AG09309 (cell line): ENCODE data around the gene SLC5A10.
"Not testable (repeated sequence)": the region's sequence is repeated elsewhere in the genome, so short reads cannot be mapped to it uniquely, and the experiment has no call there.

Experiments used
- DNase-seq: peaks from one replicate; pipeline ENCODE4 v3.0.0-alpha.2; 2010; ENCODE audit warnings: low read depth
- H3K4me3 ChIP-seq: 2 replicates; pipeline ENCODE4 v1.5.1; 2011; ENCODE audit warnings: mild to moderate bottlenecking, low read depth, low read length, moderate library complexity; ENCODE audit not compliant: control insufficient read depth
- CTCF ChIP-seq: IDR thresholded peaks from 2 replicates; pipeline ENCODE4 v1.5.1; 2011; ENCODE audit warnings: mild to moderate bottlenecking, low read depth, low read length, inconsistent platforms; ENCODE audit not compliant: insufficient read depth, control insufficient read depth; ENCODE audit errors: missing control alignments

Gene SLC5A10

DNA sequence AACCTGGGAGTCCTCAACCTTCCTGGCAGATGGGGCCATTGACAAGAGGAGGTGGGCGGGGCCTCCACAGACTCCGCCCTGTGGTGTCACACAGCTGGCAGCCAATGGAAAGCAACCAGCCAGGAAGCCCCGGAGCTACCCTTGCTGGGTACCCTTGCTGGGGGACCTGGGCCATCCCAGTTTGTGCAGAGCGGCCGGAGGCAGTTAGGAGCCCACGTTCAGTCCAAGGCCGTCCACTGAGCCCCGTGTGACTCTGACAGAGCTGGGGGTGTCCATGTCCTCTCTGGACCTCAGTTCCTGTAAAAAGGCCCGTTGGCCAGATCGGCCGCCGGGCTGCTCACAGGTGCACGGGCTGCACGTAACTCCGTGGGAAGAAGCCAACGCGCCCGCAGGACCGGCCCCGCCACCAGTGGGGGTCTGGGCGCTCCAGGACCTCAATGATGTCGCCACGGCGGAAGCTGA, 69.7 kb downstream of the SLC5A10 start:
- no peak for TF ChIP-seq CTCF
- no peak overlapping the region for H3K4me3 ChIP-seq

GRCh38 chr17:19022128-19022527, 70.2 kb downstream of the SLC5A10 start:
- no peak for TF ChIP-seq CTCF
- H3K4me3 ChIP-seq, result no peak overlapping the region
- DNase-seq, result no peak

More for the DNA sequence above, 69.7 kb downstream of the SLC5A10 start:
- no peak for DNase-seq

DNA sequence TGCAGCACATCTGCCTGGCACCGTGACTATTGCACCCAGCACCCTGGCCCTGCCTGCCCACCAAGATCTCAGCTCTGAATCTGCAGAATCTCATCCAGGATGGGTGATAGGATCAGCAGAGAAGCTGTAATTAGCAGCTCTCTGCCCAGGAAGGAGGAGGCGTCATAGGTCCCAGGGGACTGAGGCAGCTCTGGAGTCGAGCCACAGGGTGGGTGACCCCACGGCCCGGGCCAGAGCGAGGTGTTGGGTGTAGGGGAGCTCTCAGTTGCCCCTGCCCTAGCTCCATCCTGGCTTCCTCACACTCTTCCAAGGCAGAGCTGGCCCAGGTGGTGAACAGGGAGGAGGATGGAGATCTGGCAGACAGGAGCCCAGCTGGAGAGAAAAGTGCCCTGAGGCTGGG, 70.8 kb downstream of the SLC5A10 start:
- H3K4me3 ChIP-seq, result no peak overlapping the region

GRCh38 chr17:19023209-19023999, 71.4 kb downstream of the SLC5A10 start:
- H3K4me3 ChIP-seq, result no peak overlapping the region
- DNase-seq, result no peak
- no peak for TF ChIP-seq CTCF

More for the DNA sequence above, 70.8 kb downstream of the SLC5A10 start:
- no peak for DNase-seq
- TF ChIP-seq CTCF, result no peak

DNA sequence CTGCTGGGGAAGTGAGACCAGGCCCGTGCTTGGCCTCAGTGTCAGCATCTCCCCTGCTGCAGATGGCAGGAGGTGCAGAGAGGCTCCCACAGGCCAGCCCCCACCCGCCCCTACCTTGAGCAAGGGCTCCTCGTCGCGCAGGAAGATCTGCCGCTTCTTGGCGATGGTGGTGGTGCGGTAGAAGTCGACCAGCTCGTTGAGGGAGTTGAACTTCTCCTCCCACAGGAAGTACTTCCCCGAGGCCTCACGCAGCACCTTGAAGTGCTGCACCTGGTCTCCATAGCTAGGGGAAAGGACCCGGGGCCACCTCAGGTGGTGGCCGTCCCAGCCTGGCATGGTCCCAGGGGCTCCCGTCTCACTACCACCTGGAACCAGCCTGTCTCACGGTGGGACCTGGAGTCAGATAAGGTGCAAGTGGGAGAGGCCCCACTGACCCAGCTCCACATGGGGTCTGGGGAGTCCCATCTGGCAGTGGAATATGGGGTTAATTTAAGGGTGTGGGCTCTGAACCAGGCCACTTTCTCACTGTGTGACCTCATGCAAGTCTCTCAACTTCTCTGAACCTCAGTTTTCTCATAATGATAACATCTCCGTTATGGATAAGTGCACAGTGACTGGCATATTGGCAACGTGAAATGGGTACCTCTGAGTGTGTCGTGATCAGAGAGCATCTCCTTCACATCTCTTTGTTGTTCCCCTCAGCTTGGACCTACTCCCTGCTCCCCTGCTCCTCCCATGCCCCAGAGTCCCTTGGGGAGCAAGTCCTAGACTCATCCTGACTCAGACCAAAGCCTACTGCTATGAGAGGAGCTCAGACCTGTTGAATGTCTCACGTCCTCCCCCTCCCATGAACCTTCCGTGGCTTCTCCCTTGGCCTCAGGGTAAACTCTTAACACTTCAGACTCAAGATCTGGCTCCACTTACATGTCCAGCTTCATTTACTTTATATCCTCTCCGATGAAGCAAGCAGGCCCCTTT, 72.4 kb downstream of the SLC5A10 start:
- TF ChIP-seq CTCF, result no peak
- no peak for DNase-seq
- H3K4me3 ChIP-seq, result no peak overlapping the region

- DNase-seq, H3K4me3 ChIP-seq: not testable (repeated sequence)
These were observed 76.7 kb downstream of the SLC5A10 start for GRCh38 chr17:19028671-19029070.

GRCh38 chr17:19029740-19030139, 77.8 kb downstream of the SLC5A10 start:
- DNase-seq, H3K4me3 ChIP-seq: not testable (repeated sequence)

DNA sequence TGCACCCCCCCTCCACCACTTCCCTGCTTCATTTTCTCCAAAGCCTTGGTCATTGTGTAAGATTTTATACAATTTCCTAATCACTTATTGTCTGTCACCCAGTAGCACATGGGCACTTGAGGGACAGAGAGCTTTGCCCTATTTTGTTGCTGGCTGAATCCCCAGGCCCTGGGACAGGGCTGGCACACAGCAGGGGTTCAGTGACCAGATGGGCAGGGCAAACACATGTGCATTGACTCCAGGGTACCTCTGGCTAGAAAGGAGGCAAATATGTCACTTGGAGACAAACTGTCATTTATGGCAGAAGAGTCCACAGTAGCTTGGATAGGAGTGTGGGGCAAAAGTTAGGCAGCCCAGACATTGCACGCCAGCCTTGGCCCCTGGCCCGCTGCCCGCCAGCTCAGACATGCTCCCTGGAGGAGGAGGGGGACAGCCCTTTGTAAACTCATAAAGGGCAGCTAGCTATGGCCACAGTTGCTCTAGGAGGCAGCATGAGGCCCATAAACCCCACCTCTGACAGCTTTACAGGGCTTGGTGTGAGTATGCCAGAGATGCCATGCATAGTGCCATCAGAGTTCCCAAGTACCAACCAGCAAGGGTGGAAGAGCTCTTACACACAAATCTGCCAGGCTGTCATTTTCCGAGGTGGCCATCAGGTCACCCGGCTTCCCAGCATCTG, 78.9 kb downstream of the SLC5A10 start:
- H3K4me3 ChIP-seq, DNase-seq: not testable (repeated sequence)
